Epidermal melanocyte (primary cell): ENCODE measurements around the gene YAP1.
"Not testable (repeated sequence)": the region's sequence is repeated elsewhere in the genome, so short reads cannot be mapped to it uniquely, and the experiment has no call there.

Source experiments
- DNase-seq: peaks from one replicate; pipeline ENCODE4 v3.0.0; 2011; ENCODE audit warnings: low spot score; ENCODE audit not compliant: insufficient read length

The YAP1 gene

DNA sequence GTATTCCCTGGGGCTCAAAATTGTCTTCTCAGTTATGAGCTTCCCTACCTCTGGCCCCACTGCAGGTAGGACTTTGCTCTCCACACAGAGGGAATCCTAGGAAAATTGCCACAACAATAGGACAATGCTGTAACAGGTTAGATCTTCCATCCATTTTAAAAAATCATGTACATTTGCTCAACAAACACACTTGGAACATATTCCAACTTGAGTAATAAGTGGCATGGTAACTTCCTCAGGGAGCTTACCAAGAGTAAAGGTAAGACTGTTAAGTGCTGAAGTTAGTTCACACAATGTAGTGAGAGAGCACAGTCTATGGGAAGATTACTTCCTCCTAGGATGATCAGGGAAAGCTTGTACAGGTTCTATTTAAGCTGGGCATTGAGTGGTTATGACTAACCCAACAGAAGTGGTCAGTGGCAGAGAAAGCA lies 128.2 kb downstream of the YAP1 start:
- DNase-seq, result no peak

DNA sequence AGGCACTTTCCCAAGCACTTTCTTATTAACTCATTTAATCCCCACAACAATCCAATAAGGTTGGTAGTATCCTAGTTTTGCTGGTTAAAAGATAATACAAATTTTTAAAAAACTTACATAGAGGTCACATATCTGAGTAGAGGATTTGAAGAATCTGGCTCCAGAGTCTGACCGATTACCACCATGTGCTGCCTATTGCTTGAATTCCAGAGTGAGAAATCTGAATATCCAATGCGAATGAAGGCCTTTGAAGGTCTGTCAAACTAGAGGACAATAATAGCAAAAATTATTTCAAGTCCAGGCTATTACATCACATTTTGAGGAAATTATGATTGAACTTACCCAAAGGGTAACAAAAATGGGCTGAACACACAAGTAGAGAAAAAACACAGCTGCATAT lies 129.2 kb downstream of the YAP1 start:
- DNase-seq, result no peak

DNA sequence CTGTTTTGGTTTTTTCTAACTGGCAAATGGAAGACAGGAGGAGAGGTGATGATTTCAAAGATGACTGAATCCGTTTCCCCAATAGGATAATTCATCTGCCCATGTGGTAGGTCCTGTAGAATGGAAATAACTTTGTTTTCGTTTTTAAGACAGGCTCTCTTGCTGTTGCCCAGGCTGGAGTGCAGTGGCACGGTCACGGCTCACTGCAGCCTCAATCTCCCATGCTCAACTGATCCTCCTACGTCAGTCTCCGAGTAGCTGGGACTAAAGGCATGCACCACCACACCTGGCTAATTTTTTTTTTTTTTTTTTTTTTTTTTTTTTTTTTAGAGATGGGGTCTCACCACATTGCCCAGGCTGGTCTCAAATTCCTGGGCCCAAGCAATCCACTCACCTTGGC lies 129.7 kb downstream of the YAP1 start:
- DNase-seq, result no peak

DNA sequence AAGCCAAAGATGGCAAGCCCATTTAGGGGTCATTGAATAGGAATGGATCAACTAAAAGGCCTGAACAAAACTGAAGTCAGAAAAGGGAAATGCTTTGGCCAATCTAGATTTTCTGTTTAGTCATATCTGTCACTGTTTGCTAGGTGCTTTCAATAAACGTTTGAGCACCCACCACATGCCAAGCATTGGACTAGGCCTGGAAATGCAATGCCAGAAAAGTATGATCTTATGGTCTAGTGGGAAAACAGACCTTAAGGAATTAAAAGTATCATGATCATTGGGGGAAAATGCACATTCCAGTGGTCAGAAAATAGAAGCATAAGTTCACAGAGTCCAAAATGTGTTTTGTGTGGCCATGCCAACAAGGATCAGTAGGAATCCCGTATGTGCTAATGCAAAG lies 130.3 kb downstream of the YAP1 start:
- no peak for DNase-seq

DNA sequence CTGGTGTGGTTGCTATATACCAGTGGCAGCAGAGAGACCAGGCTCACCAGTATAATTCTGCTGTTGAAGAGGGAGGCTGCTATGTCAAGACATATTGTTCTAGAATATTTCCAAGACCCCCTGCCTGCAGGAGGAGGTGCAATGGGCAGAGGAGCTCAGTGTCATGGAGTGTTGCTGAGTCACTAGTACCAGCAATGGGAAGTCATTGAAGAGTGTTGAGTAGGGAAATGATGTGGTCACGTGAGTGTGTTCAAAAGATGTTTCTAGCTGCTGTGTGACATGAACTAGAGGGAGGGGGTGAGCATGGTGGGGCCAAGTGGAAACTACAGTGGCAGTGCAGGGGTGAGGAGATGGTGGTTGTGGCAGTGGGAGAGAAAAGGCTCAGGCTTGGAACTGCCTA lies 130.8 kb downstream of the YAP1 start:
- no peak for DNase-seq

DNA sequence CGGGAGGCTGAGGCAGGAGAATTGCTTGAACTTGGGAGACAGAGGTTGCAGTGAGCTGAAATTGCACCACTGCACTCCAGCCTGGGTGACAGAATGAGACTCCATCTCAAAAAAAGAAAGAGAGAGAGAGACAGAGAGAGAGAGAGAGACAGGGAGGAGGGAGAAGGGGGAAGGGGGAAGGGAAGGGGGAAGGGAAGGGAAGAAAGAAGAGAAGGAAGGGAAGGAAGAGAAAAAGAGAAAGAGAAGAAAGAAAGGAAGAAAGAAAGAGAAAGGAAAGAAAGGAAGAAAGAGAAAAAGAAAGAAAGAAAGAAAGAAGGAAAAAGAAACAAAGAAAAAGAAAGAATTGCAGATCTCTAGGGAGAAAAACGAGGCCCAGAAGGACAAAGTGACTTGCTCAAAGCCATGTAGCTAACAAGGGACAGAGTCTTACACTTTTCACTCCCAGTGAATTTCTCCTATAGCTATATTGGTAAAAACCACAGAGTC lies 133.2 kb downstream of the YAP1 start:
- no peak for DNase-seq

DNA sequence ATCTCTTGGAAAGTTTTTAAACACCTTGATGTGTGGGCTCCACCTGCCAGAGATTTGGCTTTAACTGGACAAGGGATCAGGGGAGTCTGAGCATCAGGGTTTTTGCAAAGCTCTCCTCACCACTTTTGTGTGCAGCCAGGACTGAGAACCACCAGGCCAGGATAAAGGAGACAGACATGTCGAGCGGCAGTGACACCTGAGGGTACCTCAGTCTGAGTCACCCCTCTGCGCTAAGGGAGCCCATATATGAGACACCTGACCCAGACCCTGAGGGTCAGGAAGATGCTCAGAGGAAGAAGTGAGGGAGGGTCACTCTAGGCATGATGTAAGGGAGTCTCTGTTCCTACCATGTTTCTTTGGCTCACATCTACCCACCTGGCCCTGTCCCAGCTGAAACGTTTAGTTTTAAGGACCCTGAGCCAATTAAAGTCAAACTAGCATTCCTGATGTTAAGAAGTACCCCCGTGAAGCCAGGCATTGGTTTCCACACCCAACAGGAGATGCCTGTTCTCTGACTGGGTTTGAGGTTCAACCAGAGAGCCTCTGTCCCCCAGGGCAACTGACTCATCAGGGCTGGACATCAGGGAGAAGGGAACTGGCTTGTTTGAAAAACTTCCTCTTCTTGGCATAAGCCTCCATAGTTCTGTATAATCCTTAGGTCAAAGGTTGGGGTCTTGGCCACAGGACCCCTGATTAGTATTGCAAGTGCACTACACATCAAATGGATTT lies 134.6 kb downstream of the YAP1 start:
- no peak for DNase-seq

DNA sequence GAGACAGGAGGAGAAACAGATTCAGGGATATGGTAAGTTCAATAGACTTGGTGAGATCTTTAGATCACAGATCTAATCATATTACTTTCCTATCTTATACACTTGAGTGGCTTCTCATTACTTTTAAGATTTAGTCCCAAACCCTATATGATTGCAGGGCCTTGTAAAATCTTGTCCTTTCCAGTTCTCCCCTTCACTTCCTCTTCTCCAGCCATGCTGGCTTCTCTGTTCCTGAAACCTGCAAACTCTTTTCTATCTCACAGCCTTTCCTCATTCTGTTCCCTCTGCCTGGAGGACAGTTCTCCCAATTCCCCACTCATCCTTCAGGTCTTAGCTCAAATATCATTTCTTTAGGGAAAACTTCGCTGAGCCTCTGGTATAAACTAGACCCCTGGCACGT lies 141.2 kb downstream of the YAP1 start:
- no peak for DNase-seq

DNA sequence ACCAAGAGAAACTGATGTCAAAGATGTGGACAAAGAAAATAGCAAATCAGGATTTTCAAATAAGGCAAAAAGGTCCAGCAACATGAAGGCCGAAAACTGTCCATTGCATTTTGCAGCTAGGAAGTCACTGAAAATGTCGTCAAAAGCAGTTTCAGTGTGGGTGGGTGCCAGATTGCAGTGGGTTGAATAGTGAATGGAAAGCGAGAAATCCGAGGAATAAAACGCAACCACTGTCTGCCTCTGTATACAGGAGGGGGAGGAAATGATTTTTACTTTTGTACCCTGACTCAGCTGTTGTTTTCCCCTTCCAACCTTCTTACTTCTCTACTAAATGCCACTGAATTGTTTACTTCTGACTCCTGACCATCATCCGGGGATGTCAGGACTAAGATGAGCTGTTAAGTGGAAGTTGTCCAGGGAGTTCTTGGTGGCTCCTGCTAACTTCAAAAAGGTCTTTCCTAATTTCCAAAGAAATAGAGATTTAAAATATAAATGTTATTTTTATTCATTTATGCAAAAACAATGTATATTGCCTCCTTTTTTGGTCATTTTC lies 142.2 kb downstream of the YAP1 start:
- no peak for DNase-seq

DNA sequence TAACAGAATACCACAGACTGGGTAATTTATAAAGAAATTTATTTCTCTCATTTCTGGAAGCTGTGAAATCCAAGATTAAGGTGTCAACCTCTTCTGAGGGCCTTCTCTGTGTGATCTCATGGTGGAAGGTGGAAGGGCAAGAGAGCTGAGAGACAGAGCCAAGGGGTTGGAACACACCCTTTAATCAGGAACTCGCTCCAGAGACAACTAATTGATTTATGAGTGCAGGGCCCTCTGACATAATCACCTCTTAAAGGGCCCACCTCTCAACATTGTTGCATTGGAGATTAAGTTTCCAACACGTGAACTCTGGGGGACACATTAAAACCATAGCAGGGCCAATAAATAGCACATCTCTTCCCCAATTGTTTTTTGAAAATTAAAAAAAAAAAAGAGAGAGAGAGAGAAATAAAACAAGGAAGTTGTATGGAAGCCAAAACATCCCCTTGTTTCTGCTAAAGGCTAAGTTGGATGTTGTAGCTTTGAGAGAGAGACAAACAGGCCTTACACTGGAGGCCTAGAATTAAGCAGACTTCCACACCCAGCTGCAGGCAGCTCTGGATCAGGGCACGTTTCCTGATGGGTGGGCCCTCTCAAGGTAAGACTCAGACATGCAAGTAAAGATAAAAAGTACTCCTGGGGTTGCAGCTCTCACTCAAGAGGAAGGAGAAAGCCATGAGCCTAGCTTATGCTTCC lies 142.9 kb downstream of the YAP1 start:
- no peak for DNase-seq

DNA sequence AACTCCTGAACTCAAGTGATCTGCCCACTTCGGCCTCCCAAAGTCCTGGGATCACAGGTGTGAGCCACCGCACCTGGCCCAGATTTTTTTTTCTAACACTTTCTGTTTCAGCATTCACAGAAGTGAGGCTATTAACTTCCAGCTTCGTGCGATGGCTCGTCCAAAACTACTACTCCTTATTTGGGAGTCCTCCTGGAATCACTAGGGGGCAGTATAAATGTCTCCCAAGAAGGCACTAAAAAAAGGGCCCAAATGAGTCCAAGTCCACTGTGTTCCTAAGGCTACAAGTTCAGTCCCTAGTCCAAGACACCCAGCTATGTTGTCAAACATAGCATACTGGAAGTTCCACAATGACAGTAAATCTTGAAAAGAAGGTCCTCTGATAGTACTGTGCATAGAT lies 143.8 kb downstream of the YAP1 start:
- no peak for DNase-seq

DNA sequence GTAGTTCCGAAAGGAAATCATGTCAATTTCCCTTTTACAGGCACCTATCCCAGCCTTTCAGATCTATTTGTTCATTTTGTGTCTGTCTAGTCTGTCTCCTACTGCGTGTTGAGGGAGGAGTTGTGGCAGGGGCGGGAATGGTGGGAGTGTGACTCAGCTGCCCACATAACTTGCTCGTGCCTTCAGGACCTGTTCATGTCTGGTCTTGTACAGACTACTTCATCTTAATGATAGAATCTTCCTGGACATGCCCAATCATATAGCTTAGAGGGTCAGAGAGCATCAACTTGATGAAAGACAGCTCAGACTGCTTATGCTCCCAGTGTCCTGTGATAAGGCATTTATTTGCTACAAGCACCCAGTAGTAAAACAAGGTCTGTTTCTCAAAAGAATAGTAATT lies 146.0 kb downstream of the YAP1 start:
- DNase-seq, result no peak

DNA sequence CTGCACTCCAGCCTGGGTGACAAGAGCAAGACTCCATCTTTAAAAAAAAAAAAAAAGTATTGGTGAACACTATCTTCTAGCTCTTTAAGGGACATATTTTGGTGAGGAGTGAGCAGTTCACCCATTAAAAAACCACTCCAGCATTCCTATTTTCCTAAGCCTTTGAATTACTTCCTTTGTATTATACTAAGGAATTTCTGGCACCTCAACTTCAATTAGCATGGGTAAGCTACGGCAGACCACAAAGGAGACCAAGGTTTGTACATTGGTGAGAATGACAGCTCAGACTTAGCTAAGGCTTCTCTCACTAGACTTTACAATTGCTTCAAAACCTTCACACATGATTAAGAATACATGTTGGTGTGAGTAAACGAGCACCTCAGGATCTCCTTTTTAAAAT lies 150.0 kb downstream of the YAP1 start:
- DNase-seq, result no peak

DNA sequence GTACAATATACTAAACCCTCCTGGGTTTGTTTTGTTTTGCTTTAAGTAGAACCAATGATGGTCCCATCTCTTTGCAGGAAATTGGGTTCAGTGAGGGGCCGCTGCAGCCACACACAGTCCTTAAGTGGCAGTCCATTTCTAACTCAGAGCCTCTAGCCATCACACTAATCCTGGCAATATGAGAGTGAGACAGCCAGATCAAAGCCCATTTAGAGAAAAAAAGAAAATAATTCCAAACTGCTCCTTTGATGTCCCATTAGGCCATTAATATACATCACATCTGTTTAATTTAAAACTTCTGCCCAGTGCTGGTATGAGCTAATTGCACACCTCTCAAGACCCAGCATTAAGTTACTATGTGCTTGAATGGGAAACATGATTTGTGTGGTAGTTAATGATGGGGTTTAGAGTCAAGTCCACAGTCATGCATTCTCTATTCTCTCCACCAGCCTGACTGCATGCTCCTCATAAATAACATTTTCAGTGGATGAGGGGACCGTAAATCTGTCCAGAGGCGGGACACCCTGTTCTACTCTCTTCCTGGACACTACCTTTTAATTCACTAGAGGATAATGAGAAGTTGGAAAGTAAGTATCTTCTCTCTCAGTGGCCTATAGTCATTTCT lies 153.2 kb downstream of the YAP1 start:
- DNase-seq, result no peak

DNA sequence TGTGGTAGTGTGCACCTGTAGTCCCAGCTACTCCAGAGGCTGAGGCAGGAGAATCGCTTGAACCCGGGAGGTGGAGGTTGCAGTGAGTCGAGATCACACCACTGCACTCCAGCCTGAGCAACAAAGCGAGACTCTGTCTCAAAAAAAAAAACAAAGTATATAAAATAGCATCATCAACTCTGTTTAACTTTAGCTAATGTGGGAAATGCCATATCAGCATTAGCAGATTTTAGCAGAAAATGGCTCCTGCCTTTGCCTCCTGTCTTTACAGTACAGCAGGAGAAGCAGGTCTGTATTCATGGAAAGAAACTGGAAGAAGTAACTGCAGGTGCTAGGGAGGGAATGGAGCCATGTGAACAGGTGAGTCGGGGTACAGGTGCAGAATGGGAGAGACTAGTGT lies 154.5 kb downstream of the YAP1 start:
- not testable (repeated sequence) for DNase-seq

DNA sequence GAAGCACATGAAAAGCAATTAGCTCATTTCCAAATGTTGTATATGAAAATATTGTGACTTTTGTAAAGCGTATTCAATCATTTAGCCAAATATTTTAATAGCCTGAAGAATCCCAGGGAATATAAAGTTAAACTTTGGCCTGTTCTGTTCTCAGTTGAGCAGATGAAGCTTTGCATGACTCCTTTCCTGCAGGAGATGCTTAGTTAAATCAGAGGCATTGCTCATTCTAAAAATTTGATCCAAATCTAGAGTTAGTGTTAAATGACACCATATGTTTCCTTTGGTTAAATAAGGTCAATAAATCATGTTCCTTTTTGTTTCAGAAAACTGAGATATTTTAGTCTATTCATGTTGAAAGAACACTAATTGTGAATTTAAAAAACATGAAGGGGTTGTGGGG lies 155.9 kb downstream of the YAP1 start:
- no peak for DNase-seq

DNA sequence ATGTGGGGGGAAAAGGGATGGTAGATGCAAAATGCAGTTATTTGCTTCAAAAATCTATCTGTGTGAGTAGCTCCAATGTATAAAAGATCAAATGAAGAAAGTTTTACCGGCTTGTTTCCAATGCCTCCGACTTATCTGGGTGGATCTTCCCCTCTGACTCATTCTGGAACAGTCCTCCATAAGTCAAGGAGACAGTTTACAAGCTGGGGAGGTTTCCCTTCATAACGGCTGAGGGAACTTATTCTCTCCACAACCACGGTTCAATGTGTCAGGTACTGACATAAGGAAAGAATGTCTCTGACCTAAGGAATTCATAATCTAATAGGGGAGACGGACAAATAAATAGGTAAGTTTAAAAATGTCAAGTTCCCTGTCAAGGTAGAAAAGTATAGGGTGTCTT lies 157.4 kb downstream of the YAP1 start:
- no peak for DNase-seq

DNA sequence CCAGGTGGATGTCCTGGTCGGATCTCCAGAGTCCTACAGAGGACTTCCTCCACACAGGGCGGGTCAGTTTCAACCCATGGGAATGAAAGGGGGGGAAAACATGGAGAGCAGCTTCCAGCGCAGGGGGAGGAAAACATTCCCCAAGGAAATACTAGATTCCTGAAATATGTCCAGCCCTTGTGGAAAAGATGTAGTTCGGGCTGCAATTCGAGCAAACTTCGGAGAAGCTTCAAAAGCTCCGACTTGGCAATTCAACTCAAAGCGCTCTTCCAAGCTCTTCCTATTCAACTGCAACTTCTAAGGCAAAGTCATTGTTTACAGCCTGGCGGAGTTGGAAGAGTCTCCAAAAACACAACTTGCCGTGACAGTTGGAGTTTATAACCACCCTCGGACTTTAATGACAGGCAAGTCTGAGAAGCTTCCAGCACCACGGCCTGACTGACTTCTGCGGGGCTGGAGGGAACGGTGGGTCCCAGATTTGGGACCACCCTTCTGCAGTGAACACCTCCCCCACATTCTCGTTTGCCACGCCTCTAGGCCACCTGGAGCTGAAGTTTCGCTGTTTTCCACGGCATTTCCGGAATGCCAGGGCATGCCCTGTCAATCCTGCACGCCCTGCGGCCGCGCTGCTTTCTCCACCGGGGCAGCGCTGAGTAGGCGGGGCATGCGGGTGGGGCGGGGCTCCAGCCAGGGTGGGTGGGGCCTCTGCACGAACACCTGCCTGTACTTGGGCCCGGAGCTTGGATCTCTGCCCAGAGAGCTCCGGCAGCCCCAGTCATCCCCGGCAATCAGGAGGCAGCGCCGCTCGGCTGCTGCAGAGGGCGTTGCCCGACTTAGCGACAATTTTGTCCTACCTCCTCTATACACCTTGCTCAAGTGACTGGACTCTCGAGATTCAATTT lies 158.1 kb downstream of the YAP1 start:
- no peak for DNase-seq

DNA sequence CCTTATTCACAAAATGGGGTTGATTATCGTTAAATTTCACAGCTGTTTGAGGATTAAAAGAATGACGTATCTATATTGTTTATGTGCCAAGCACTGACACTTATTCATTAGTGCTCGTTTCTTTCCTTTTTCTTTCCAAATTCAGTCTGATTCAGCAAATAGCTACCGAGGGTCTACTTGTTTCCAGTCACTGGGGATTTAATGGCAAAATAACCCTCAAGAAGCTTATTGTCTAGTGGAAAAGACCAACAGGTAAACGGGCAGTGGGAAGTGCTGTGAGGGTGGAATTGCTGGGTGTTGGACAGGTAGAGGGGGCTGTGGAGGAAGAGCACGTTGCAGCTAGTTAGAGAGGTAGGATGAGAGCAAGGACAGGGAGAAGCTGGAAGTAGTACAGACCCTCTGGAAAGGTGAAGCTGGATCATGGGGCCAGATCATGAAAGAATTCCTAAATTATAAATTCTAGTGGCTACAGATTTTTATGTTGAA lies 158.8 kb downstream of the YAP1 start:
- DNase-seq, result no peak

DNA sequence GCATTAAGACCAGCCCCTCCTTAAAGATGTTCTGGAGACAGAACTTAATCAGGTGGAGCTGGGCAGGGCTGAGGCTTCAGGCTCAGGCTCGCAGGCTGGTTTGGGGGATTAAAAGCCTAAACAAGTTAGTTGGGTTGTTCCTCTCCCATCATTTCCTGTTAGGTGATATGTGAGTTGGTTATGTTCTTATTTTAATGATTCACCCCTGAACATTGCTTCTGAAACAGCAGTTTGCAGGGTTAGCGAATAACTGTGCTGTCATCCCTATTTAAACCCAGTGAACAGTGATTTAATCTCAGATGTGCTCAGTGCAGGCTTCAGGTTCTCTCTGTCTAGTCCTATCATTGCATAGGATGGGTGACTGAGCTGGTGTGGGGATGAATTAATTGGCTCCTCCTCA lies 159.7 kb downstream of the YAP1 start:
- no peak for DNase-seq
